H1 (cell line): ENCODE measurements around the gene DDT. TPM values are rescaled to one million over a fixed set of nuclear protein-coding genes. Genes with fewer than 3 reads are reported as not detected.
"Not testable (repeated sequence)": the region's sequence is repeated elsewhere in the genome, so short reads cannot be mapped to it uniquely, and the experiment has no call there.

Experiments
- CTCF ChIA-PET: fragments of 300-600 bp; sonication (Branson Sonifier 250); formaldehyde crosslinking; loops from one replicate; lab custom pipeline; 2021; ENCODE audit not compliant: partially characterized antibody; lab: Charles Lee
- POLR2A ChIA-PET: fragments of 300-600 bp; sonication (Branson Sonifier 250); formaldehyde crosslinking; loops from one replicate; lab custom pipeline; 2021; ENCODE audit warnings: inconsistent platforms; ENCODE audit not compliant: partially characterized antibody; lab: Charles Lee
- DNase-seq, 2 experiments: peaks; one replicate each; pipeline versions ENCODE4 v3.0.0 to v3.0.0-alpha.2; 2010 to 2022; ENCODE audit warnings: low spot score in 2 of 2, low read depth in 1 of 2, mixed read lengths in 1 of 2
- FAIRE-seq: peaks from 2 replicates; lab custom pipeline; 2011; peaks lifted over from hg19 to GRCh38; lab: Jason Lieb, UNC
- H2AFZ ChIP-seq: 2 replicates; pipeline ENCODE4 v1.8.1; 2012; ENCODE audit warnings: low read length, inconsistent platforms
- H2AK5ac ChIP-seq: 2 replicates; pipeline ENCODE4 v1.6.1; 2013; ENCODE audit warnings: low read depth, low read length
- H2BK120ac ChIP-seq: replicated peaks from 2 replicates; pipeline ENCODE3; 2013; ENCODE audit warnings: low read depth, low read length, inconsistent platforms
- H2BK12ac ChIP-seq: 2 replicates; pipeline ENCODE4 v1.6.1; 2013; ENCODE audit warnings: low read depth, low read length
- H2BK15ac ChIP-seq: 2 replicates; pipeline ENCODE4 v1.6.1; 2013; ENCODE audit warnings: low read length
- H2BK20ac ChIP-seq: 2 replicates; pipeline ENCODE4 v1.6.1; 2013; ENCODE audit warnings: low read length
- H2BK5ac ChIP-seq: 2 replicates; pipeline ENCODE4 v1.6.1; 2013; ENCODE audit warnings: low read depth, low read length
- H3K14ac ChIP-seq: 2 replicates; pipeline ENCODE4 v1.6.1; 2013; ENCODE audit warnings: inconsistent platforms; ENCODE audit not compliant: insufficient read length
- H3K18ac ChIP-seq: 2 replicates; pipeline ENCODE4 v1.6.1; 2013; ENCODE audit warnings: low read length; ENCODE audit errors: extremely low read depth
- H3K23ac ChIP-seq: 2 replicates; pipeline ENCODE4 v1.6.1; 2013; ENCODE audit warnings: inconsistent platforms; ENCODE audit not compliant: insufficient read length
- H3K23me2 ChIP-seq: 2 replicates; pipeline ENCODE4 v1.6.1; 2013; ENCODE audit warnings: low read depth, low read length
- H3K27ac ChIP-seq: 2 replicates; pipeline ENCODE4 v1.6.1; 2011; ENCODE audit warnings: low read depth, low read length, inconsistent platforms
- H3K27me3 ChIP-seq, 4 experiments: replicated peaks in 1 of 4; 1 replicate in 1 of 4; 2 replicates in 3 of 4; pipeline versions ENCODE4 v1.6.1 to v1.8.1; 2011 to 2013; ENCODE audit warnings: low read length in 3 of 4, mild to moderate bottlenecking in 3 of 4, inconsistent platforms in 2 of 4, mixed read lengths in 2 of 4, moderate library complexity in 1 of 4; ENCODE audit not compliant: control insufficient read depth in 3 of 4, insufficient read depth in 3 of 4; ENCODE audit errors: extremely low read depth in 1 of 4
- H3K36me3 ChIP-seq, 4 experiments: 2 replicates each; pipeline versions ENCODE4 v1.6.1 to v1.8.1; 2011 to 2013; ENCODE audit warnings: mild to moderate bottlenecking in 4 of 4, low read length in 3 of 4, moderate library complexity in 2 of 4, control low read depth in 1 of 4, inconsistent platforms in 1 of 4; ENCODE audit not compliant: insufficient read depth in 4 of 4, control insufficient read depth in 2 of 4
- H3K4ac ChIP-seq: replicated peaks from 2 replicates; pipeline ENCODE3; 2013; ENCODE audit warnings: low read length, low read depth, mixed read lengths, inconsistent platforms; ENCODE audit not compliant: insufficient read length
- H3K4me1 ChIP-seq, 4 experiments: replicated peaks in 1 of 4; 1 replicate in 1 of 4; 2 replicates in 3 of 4; pipeline versions ENCODE4 v1.6.1 to v1.8.1; 2011 to 2013; ENCODE audit warnings: low read length in 3 of 4, inconsistent platforms in 2 of 4, mixed read lengths in 1 of 4; ENCODE audit not compliant: insufficient read depth in 4 of 4, control insufficient read depth in 3 of 4
- H3K4me2 ChIP-seq, 2 experiments: 2 replicates each; pipeline versions ENCODE4 v1.6.1 to v1.8.1; 2011 to 2013; ENCODE audit warnings: low read depth in 2 of 2, low read length in 2 of 2, control low read depth in 1 of 2, inconsistent platforms in 1 of 2, mild to moderate bottlenecking in 1 of 2; ENCODE audit not compliant: insufficient read depth in 1 of 2
- H3K4me3 ChIP-seq, 4 experiments: fragments of 200-600, 300-600 bp in 1 of 4; sonication (generic), shearing (Covaris generic), sonication (Bioruptor Twin) in 1 of 4; 2 replicates each; pipeline versions ENCODE4 v1.5.1 to v1.8.1; 2011 to 2016; ENCODE audit warnings: low read length in 4 of 4, low read depth in 3 of 4, control low read depth in 2 of 4, inconsistent platforms in 2 of 4, mild to moderate bottlenecking in 2 of 4, mixed read lengths in 1 of 4, moderate library complexity in 1 of 4; ENCODE audit not compliant: insufficient read depth in 2 of 4; ENCODE audit errors: extremely low read depth in 1 of 4
- H3K56ac ChIP-seq: replicated peaks from 2 replicates; pipeline ENCODE3; 2013; ENCODE audit warnings: low read depth, mild to moderate bottlenecking, mixed read lengths, low read length, inconsistent platforms; ENCODE audit not compliant: insufficient read length
- H3K79me1 ChIP-seq: 2 replicates; pipeline ENCODE4 v1.6.1; 2013; ENCODE audit warnings: low read depth, low read length, control low read depth
- H3K79me2 ChIP-seq, 2 experiments: 2 replicates each; pipeline versions ENCODE4 v1.6.1 to v1.8.1; 2012 to 2013; ENCODE audit warnings: low read length in 2 of 2, mild to moderate bottlenecking in 2 of 2, inconsistent platforms in 1 of 2; ENCODE audit not compliant: insufficient read depth in 2 of 2, control insufficient read depth in 1 of 2
- H3K9ac ChIP-seq, 4 experiments: replicated peaks in 1 of 4; 1 replicate in 1 of 4; 2 replicates in 3 of 4; pipeline versions ENCODE4 v1.6.1 to v1.8.1; 2011 to 2013; ENCODE audit warnings: low read depth in 3 of 4, low read length in 3 of 4, control low read depth in 2 of 4, mild to moderate bottlenecking in 2 of 4, moderate library complexity in 2 of 4, inconsistent platforms in 1 of 4; ENCODE audit errors: extremely low read depth in 1 of 4
- H3K9me3 ChIP-seq, 2 experiments: 2 replicates each; pipeline versions ENCODE4 v1.6.1 to v1.8.1; 2012 to 2013; ENCODE audit warnings: mild to moderate bottlenecking in 2 of 2, moderate library complexity in 2 of 2, control low read depth in 1 of 2, inconsistent platforms in 1 of 2, low read depth in 1 of 2, low read length in 1 of 2, mixed read lengths in 1 of 2; ENCODE audit not compliant: insufficient read depth in 2 of 2
- H4K20me1 ChIP-seq, 2 experiments: replicated peaks in 1 of 2; 2 replicates each; pipeline versions ENCODE3 to v1.8.1; 2011 to 2013; ENCODE audit warnings: inconsistent platforms in 2 of 2, low read length in 2 of 2, mild to moderate bottlenecking in 1 of 2; ENCODE audit not compliant: insufficient read depth in 2 of 2, control insufficient read depth in 1 of 2
- H4K5ac ChIP-seq: 2 replicates; pipeline ENCODE4 v1.6.1; 2013; ENCODE audit warnings: low read length, low read depth, mixed read lengths, inconsistent platforms; ENCODE audit not compliant: insufficient read length
- H4K8ac ChIP-seq: 2 replicates; pipeline ENCODE4 v1.8.0; 2013; ENCODE audit warnings: mild to moderate bottlenecking, moderate library complexity, low read length, inconsistent platforms; ENCODE audit not compliant: insufficient read depth; ENCODE audit errors: extremely low read depth
- H4K91ac ChIP-seq: replicated peaks from 2 replicates; pipeline ENCODE3; 2013; ENCODE audit warnings: low read length, mixed read lengths, inconsistent platforms; ENCODE audit not compliant: insufficient read length
- WGBS, 2 experiments: shearing (Covaris generic) in 1 of 2; methylation state at CpG; one replicate each; pipeline versions ENCODE4 v1.1.6 to v1.1.7; 2013 to 2015; ENCODE audit warnings: low lambda C conversion rate in 2 of 2, mixed read lengths in 2 of 2, inconsistent platforms in 1 of 2, low coverage in 1 of 2, missing lambda C conversion rate in 1 of 2; ENCODE audit not compliant: insufficient replicate concordance in 2 of 2, insufficient coverage in 1 of 2, insufficient read length in 1 of 2; ENCODE audit errors: extremely low coverage in 1 of 2, missing lambda C conversion rate in 1 of 2; 5-methylcytosine and 5-hydroxymethylcytosine counted together
- polyA plus RNA-seq, 7 experiments: library from polyadenylated mRNA; depleted of rRNA in 3 of 7; stranded (reverse) in 5 of 7; unstranded in 2 of 7; fragments of >200 nt in 5 of 7; fragments of 200-250 nt in 2 of 7; gene quantifications; 1 replicate in 5 of 7; 2 replicates in 1 of 7; 4 replicates in 1 of 7; pipeline versions ENCODE4 v1.2.1 to v1.2.3, GENCODE V29; 2011 to 2013; ENCODE audit warnings: missing spikeins in 2 of 7, mixed read lengths in 2 of 7
- total RNA-seq: library from RNA; stranded (reverse); fragmentation: NEBNext Ultra II Directional; extraction: Animal tissue kit (Norgen Biotek cat#: 25700); gene quantifications from 2 replicates; pipeline ENCODE4 v1.2.1, GENCODE V29; 2021

The DDT gene
- total and polyA plus RNA-seq, 2 of the 8 experiments (the other 6 are each of a cell fraction or from before 2014, with no cell fraction given) = 106 to 341 TPM

- H4K20me1 ChIP-seq, H3K9me3 ChIP-seq, H3K27ac ChIP-seq, H3K56ac ChIP-seq, H3K36me3 ChIP-seq, H4K91ac ChIP-seq, H3K4me3 ChIP-seq, H3K79me2 ChIP-seq, H3K23me2 ChIP-seq, H2AK5ac ChIP-seq, H3K14ac ChIP-seq, H3K4me1 ChIP-seq, H3K18ac ChIP-seq, H2BK15ac ChIP-seq, H2BK5ac ChIP-seq, H3K9ac ChIP-seq, H2AFZ ChIP-seq, POLR2A ChIA-PET, H2BK120ac ChIP-seq, H3K23ac ChIP-seq, DNase-seq, H4K5ac ChIP-seq, H3K4ac ChIP-seq, H3K79me1 ChIP-seq, H3K4me2 ChIP-seq, H3K27me3 ChIP-seq, H2BK20ac ChIP-seq, CTCF ChIA-PET, H2BK12ac ChIP-seq, H4K8ac ChIP-seq: not testable (repeated sequence)
- WGBS, 2 experiments = 100% methylated on average over 4 of the region's 4 CpGs; no CpG with 5 or more reads in 1 of the 2 experiments
- peak; percentile 65 for FAIRE-seq
These were observed 12.4 kb upstream of the DDT start for GRCh38 chr22:23986538-23987178.

- H2BK15ac ChIP-seq, H2AFZ ChIP-seq, H3K79me2 ChIP-seq, H3K56ac ChIP-seq, H4K20me1 ChIP-seq, H2BK5ac ChIP-seq, H3K23me2 ChIP-seq, H3K18ac ChIP-seq, H3K9ac ChIP-seq, H3K79me1 ChIP-seq, H3K14ac ChIP-seq, H3K4ac ChIP-seq, H4K5ac ChIP-seq, H3K4me3 ChIP-seq, H3K4me2 ChIP-seq, H3K36me3 ChIP-seq, H4K8ac ChIP-seq, H2BK20ac ChIP-seq, H2AK5ac ChIP-seq, H2BK120ac ChIP-seq, H3K9me3 ChIP-seq, H3K27ac ChIP-seq, CTCF ChIA-PET, DNase-seq, POLR2A ChIA-PET, H4K91ac ChIP-seq, FAIRE-seq, H3K27me3 ChIP-seq, H3K4me1 ChIP-seq, H3K23ac ChIP-seq, H2BK12ac ChIP-seq: not testable (repeated sequence)
- WGBS, 2 experiments = 70% methylated on average over 4 of the region's 8 CpGs; no CpG with 5 or more reads in 1 of the 2 experiments
These were observed 11.8 kb upstream of the DDT start for GRCh38 chr22:23986089-23986488.
